Omental fat pad (tissue), 4 donors: Measurements from ENCODE around the gene SELENOP. TPM values are rescaled to one million over a fixed set of nuclear protein-coding genes. Genes with fewer than 3 reads are reported as not detected.
A peak's percentile ranks its signal among the peaks of the same experiment; 100 is the strongest.

Source experiments
- ATAC-seq: fragments of 150-250 bp; one replicate; pipeline ENCODE4 v1.9.1; 2016; ENCODE audit warnings: mild to moderate bottlenecking, moderate library complexity; ENCODE audit not compliant: low FRiP score
- DNase-seq: peaks from one replicate; pipeline ENCODE4 v3.0.0-alpha.2; 2019; ENCODE audit warnings: low spot score
- CTCF ChIP-seq, 3 donors: fragments of 450-650 bp; IDR thresholded peaks; one replicate each; pipeline ENCODE4 v1.5.1; 2016 to 2017; ENCODE audit warnings: antibody characterized with exemption in 3 of 3, mild to moderate bottlenecking in 3 of 3, moderate library complexity in 2 of 3
- total RNA-seq, 4 donors: library from RNA; depleted of rRNA; stranded (reverse); fragments of >200 nt; gene quantifications; one replicate each; pipeline ENCODE4 v1.1.0, GENCODE V29; 2016

Gene SELENOP
- total RNA-seq, 4 donors from 2014 or later = 658 to 1,212 (median 1,008) TPM

- ATAC-seq (no peak), DNase-seq (no peak)
- TF ChIP-seq CTCF (IDR thresholded peaks at IDR 0.05) = no peak
These were observed 39.3 kb downstream of the SELENOP start for GRCh38 chr5:42772265-42772993.

GRCh38 chr5:42770003-42770402 lies 41.7 kb downstream of the SELENOP start:
- TF ChIP-seq CTCF (IDR thresholded peaks at IDR 0.05) = no peak

GRCh38 chr5:42768106-42768504 lies 43.6 kb downstream of the SELENOP start:
- TF ChIP-seq CTCF (IDR thresholded peaks at IDR 0.05) = no peak
- DNase-seq = no peak
- ATAC-seq = no peak

More at GRCh38 chr5:42770003-42770402, 41.7 kb downstream of the SELENOP start:
- ATAC-seq (no peak), DNase-seq (no peak)

GRCh38 chr5:42767491-42768105 lies 44.1 kb downstream of the SELENOP start:
- peak; percentile 62 for ATAC-seq
- no peak for TF ChIP-seq CTCF (IDR thresholded peaks at IDR 0.05)
- no peak for DNase-seq

- ATAC-seq = no peak
- no peak for DNase-seq
- TF ChIP-seq CTCF (IDR thresholded peaks at IDR 0.05) = no peak
These were observed 49.9 kb downstream of the SELENOP start for GRCh38 chr5:42761791-42762190.

GRCh38 chr5:42760426-42760825 lies 51.3 kb downstream of the SELENOP start:
- no peak for ATAC-seq
- TF ChIP-seq CTCF (IDR thresholded peaks at IDR 0.05) = no peak

GRCh38 chr5:42759456-42759855 lies 52.2 kb downstream of the SELENOP start:
- TF ChIP-seq CTCF (IDR thresholded peaks at IDR 0.05) = no peak
- DNase-seq (no peak), ATAC-seq (no peak)

More at GRCh38 chr5:42760426-42760825, 51.3 kb downstream of the SELENOP start:
- DNase-seq = no peak
